SK-N-SH (cell line): Measurements from ENCODE around the gene TTC21B.

Source experiments
- CTCF ChIP-seq: fragments of 200-600 bp; sonication (generic); IDR thresholded peaks from 2 replicates; pipeline ENCODE4 v1.6.1; 2017; ENCODE audit warnings: antibody characterized with exemption, mild to moderate bottlenecking, moderate library complexity
- EZH2phosphoT487 ChIP-seq: fragments of 200-600 bp; sonication (generic); IDR thresholded peaks from 2 replicates; pipeline ENCODE4 v1.6.1; 2017; ENCODE audit warnings: low read depth, mixed run types, mild to moderate bottlenecking, antibody characterized with exemption, moderate library complexity, borderline replicate concordance
- PBX3 ChIP-seq: IDR thresholded peaks from 2 replicates; pipeline ENCODE4; 2012
- POLR2AphosphoS5 ChIP-seq: IDR thresholded peaks from 2 replicates; pipeline ENCODE4 v1.6.1; 2012; ENCODE audit warnings: low read depth, low read length
- RAD21 ChIP-seq: IDR thresholded peaks from 2 replicates; pipeline ENCODE4 v1.6.1; 2012; ENCODE audit warnings: mild to moderate bottlenecking, low read length
- REST ChIP-seq: IDR thresholded peaks from 2 replicates; pipeline ENCODE4 v1.6.1; 2012; ENCODE audit warnings: mild to moderate bottlenecking, low read depth, low read length, moderate library complexity
- RXRA ChIP-seq: IDR thresholded peaks from 2 replicates; pipeline ENCODE4 v1.4.0; 2012; ENCODE audit warnings: low read depth, mild to moderate bottlenecking, borderline replicate concordance

GRCh38 chr2:165911231-165911630, 42.3 kb downstream of the TTC21B start:
- TF ChIP-seq POLR2AphosphoS5 (no peak), CTCF (no peak), EZH2phosphoT487 (no peak), RAD21 (no peak), REST (no peak), RXRA (no peak), PBX3 (0 out of 2 replicates have a peak, but pooled peaks have one; percentile 2)
